NK-92 treated with Interleukin-12 subunit alpha and Interleukin-12 subunit beta, amount 100 ng/mL, for 24 hours (cell line): ENCODE results near the gene EFHC1.

Experiments used
- DNase-seq: peaks from one replicate; lab custom pipeline; 2025; lab: John Stamatoyannopoulos, UW

EFHC1 gene

GRCh38 chr6:52539607-52540006, 119.5 kb downstream of the EFHC1 start:
- DNase-seq: no peak

GRCh38 chr6:52540286-52540902, 120.3 kb downstream of the EFHC1 start:
- DNase-seq: no peak

- no peak for DNase-seq
Measured at GRCh38 chr6:52541135-52541534, 121.0 kb downstream of the EFHC1 start.

- DNase-seq: no peak
Measured at GRCh38 chr6:52543262-52543661, 123.1 kb downstream of the EFHC1 start.

- no peak for DNase-seq
Measured at GRCh38 chr6:52543729-52544601, 123.8 kb downstream of the EFHC1 start.

- no peak for DNase-seq
Measured at GRCh38 chr6:52544602-52545405, 124.7 kb downstream of the EFHC1 start.

GRCh38 chr6:52545406-52546119, 125.4 kb downstream of the EFHC1 start:
- DNase-seq: no peak

GRCh38 chr6:52546192-52546591, 126.0 kb downstream of the EFHC1 start:
- no peak for DNase-seq

GRCh38 chr6:52546678-52547077, 126.5 kb downstream of the EFHC1 start:
- DNase-seq: no peak

GRCh38 chr6:52547647-52548352, 127.7 kb downstream of the EFHC1 start:
- DNase-seq: no peak

- no peak for DNase-seq
Measured at GRCh38 chr6:52548353-52548713, 128.2 kb downstream of the EFHC1 start.

GRCh38 chr6:52548999-52549398, 128.9 kb downstream of the EFHC1 start:
- DNase-seq: no peak

- no peak for DNase-seq
Measured at GRCh38 chr6:52549428-52549827, 129.3 kb downstream of the EFHC1 start.

GRCh38 chr6:52550014-52550575, 130.0 kb downstream of the EFHC1 start:
- DNase-seq: no peak

- DNase-seq: no peak
Measured at GRCh38 chr6:52550870-52551269, 130.7 kb downstream of the EFHC1 start.

GRCh38 chr6:52551483-52552277, 131.5 kb downstream of the EFHC1 start:
- DNase-seq: no peak

GRCh38 chr6:52552278-52552643, 132.1 kb downstream of the EFHC1 start:
- no peak for DNase-seq

GRCh38 chr6:52553158-52553557, 133.0 kb downstream of the EFHC1 start:
- DNase-seq: no peak

GRCh38 chr6:52553719-52554118, 133.6 kb downstream of the EFHC1 start:
- no peak for DNase-seq

- no peak for DNase-seq
Measured at GRCh38 chr6:52554684-52555280, 134.6 kb downstream of the EFHC1 start.
